ENCODE measurements around the gene SLC9C2. TPM values are rescaled to one million over a fixed set of nuclear protein-coding genes. Genes with fewer than 3 reads are reported as not detected.
"Not testable (repeated sequence)": the region's sequence is repeated elsewhere in the genome, so short reads cannot be mapped to it uniquely, and the experiment has no call there.

The SLC9C2 gene
- total RNA-seq, 5 donors from 2014 or later (not counting 1 experiment from before 2014, with no cell fraction given): not detected

DNA sequence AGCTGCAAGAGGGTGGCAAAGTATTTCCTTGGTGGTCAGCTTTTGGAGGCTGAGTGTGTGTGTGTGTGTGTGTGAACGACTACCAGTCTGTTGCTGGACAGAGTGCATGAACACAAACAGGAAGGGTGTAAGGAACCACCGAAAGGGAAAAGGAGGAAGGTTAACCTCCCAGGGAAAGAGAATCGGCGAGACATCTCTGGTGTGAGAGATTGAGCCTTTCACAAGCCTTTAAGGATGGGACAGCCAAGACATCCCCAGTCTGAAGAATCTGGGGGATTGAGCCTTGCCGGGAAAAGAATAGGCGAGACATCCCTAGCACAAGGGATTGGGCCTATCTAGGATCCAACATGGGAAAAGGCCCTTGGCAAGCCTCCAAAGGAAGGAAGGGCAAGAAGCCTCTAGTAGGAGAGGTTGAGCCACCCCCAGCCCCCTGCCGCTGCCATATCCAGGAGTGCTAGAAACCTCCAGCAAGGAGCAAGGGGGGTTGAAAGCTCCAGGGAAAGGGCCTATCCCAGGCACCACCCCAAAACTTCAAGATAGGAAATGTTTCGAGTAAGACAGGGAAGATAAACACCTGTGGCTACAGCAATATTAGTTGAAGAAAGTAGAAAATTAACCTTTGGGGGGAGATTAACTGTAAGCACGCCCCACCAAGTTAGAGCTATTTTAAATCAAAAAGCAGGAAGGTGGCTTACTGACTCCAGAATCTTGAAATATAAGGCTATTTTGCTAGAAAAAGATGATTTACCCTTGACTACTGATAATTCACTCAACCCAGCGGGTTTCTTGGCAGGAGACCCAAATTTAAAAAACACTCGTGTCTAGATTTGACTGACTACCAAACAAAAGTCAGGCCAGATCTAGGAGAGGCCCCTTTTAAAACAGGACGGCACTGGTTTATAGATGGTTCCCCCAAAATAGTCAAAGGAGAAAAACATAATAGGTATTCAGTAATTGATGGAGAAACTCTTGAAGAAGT lies 35.5 kb upstream of the SLC9C2 start:
- no peaks in the 10 kb centered on the region for H3K9me3 ChIP-seq
- 85% methylated on average over 4 of the region's 12 CpGs for WGBS (ENCODE audit: insufficient coverage)
- POLR2A ChIA-PET: no interaction called here
- no peak for DNase-seq
- CTCF ChIA-PET: no interaction called here
- H3K27me3 ChIP-seq (replicated peaks in 1 of 2; ENCODE audit: control insufficient read depth in 2 of 2, extremely low read depth in 1 of 2, insufficient read depth in 2 of 2, low read length in 1 of 2): no peaks in the 10 kb centered on the region
- Mint-ChIP-seq H3K9me3 (peaks cover 7 to 12% (median 7%) of the 10 kb centered on the region in 3 donors), H3K4me3 (no peak overlapping the region), H3K36me3 (no peaks in the 10 kb centered on the region), H3K27ac (no peak overlapping the region), H3K27me3 (peaks cover 4 to 5% of the 10 kb centered on the region in 2 donors), H3K4me1 (no peaks in the 10 kb centered on the region)
- no peaks in the 10 kb centered on the region for H3K36me3 ChIP-seq (ENCODE audit: control insufficient read depth in 2 of 2, extremely low read depth in 1 of 2, insufficient read depth in 1 of 2, low read length in 1 of 2)
- no peak for ATAC-seq (replicated peaks in 1 of 4)
- no peak overlapping the region for H3K4me3 ChIP-seq (ENCODE audit: control insufficient read depth in 1 of 2, extremely low read depth in 1 of 2, low read length in 1 of 2)
- H3K4me1 ChIP-seq (ENCODE audit: control insufficient read depth in 1 of 2, extremely low read depth in 1 of 2, insufficient read depth in 2 of 2, low read length in 2 of 2): no peaks in the 10 kb centered on the region
- H3K27ac ChIP-seq (ENCODE audit: low read length): no peak overlapping the region

DNA sequence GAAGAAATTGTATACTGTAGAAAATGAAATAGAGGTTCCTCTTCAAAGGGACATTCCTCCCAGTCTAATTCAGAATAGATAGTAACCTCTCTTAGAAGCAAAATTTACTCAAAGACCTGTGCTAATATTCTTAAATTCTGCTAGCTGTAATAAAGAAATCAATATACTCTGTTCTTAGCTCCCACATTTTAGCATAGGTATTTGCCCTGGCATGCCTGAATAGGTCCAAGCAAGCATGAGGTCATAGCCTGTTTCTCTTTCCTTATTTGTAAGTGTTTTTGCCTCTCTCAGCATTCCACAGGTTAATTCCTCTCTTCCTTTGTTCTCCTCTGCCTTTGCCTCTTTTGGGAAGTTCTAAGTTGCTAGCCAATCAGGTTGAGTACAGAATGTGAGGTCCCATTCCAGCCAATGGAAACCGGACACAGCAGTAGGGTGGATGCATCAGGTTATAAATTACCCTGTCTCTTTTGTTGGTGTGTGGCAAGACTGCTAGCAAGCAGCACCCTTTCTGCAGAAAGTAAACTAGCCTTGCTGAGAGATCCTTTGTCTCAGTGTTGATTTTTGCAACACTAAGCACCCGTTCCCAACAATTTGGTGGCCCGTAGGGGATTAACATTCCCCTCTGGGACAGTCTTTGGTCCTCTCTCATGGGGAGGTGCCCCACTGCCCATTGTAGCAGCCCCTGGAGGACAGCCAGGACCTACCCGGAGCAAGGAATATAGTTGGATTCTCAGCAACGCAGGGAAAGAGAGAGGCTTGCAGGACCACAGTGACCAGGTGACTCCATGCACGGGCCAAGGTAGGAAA lies 34.6 kb upstream of the SLC9C2 start:
- H3K4me1 ChIP-seq (ENCODE audit: control insufficient read depth in 1 of 2, extremely low read depth in 1 of 2, insufficient read depth in 2 of 2, low read length in 2 of 2); DNase-seq; H3K36me3 ChIP-seq (ENCODE audit: control insufficient read depth in 2 of 2, extremely low read depth in 1 of 2, insufficient read depth in 1 of 2, low read length in 1 of 2); H3K4me1 Mint-ChIP-seq; H3K4me3 Mint-ChIP-seq; H3K4me3 ChIP-seq (ENCODE audit: control insufficient read depth in 1 of 2, extremely low read depth in 1 of 2, low read length in 1 of 2); H3K27me3 ChIP-seq (replicated peaks in 1 of 2; ENCODE audit: control insufficient read depth in 2 of 2, extremely low read depth in 1 of 2, insufficient read depth in 2 of 2, low read length in 1 of 2); POLR2A ChIA-PET; H3K27ac Mint-ChIP-seq; CTCF ChIA-PET; ATAC-seq (replicated peaks in 1 of 4); H3K27me3 Mint-ChIP-seq; H3K27ac ChIP-seq (ENCODE audit: low read length); H3K9me3 Mint-ChIP-seq; H3K9me3 ChIP-seq; H3K36me3 Mint-ChIP-seq: not testable (repeated sequence)
- 100% methylated on average over 4 of the region's 6 CpGs for WGBS (ENCODE audit: insufficient coverage)

DNA sequence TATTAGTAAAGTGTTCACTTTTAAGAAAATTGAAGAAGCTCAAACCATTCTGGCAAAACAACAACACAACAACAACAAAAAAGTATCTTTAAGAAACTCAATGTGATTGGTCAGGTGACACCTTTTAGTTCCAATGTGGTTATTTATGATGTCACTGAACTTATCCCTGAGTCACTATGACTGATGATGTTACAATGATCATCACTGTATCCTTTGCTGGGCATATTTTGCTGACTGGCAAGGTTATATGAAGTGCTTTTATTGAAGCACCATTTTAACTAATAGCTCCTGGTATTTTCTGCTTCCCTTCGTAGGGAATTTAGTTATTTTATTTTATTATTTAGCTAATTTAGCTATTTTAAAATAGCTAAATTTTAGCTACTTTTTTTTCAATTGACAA lies 32.2 kb upstream of the SLC9C2 start, which contains the start of gene TEX50:
TEX50 (plus strand) TSS at position 223 of the 400 bp plus-strand sequence. CDS start 184 bp downstream, outside the sequence.
- WGBS (ENCODE audit: insufficient coverage): no CpG with 5 or more reads among the region's 1 CpG

DNA sequence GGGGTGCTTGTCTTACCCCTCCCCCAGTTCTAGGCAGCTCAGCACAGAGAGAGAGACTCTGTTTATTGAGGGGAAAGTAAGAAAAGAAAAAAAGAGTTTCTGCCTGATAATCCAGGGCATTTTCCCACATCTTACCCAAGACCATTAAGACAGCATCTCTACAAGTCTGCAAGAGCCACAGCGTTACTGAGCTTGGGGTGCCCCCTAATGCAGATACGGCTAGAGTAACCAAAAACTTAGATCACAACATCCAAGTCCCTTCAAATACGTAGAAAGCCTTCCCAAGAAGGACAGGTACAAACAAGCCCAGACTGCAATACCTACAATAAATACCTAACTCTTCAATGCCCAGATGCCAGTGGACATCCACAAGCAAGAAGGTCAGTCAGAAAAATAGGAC lies 26.0 kb upstream of the SLC9C2 start:
- Histone ChIP-seq H3K4me3 (ENCODE audit: control insufficient read depth in 1 of 2, extremely low read depth in 1 of 2, low read length in 1 of 2) (no peak overlapping the region), H3K4me1 (ENCODE audit: control insufficient read depth in 1 of 2, extremely low read depth in 1 of 2, insufficient read depth in 2 of 2, low read length in 2 of 2) (no peaks in the 10 kb centered on the region), H3K27ac (ENCODE audit: low read length) (no peak overlapping the region), H3K36me3 (ENCODE audit: control insufficient read depth in 2 of 2, extremely low read depth in 1 of 2, insufficient read depth in 1 of 2, low read length in 1 of 2) (no peaks in the 10 kb centered on the region), H3K9me3 (no peaks in the 10 kb centered on the region), H3K27me3 (replicated peaks in 1 of 2; ENCODE audit: control insufficient read depth in 2 of 2, extremely low read depth in 1 of 2, insufficient read depth in 2 of 2, low read length in 1 of 2) (peaks cover 0 to 7% of the 10 kb centered on the region in 2 experiments)
- no peak overlapping the region for H3K4me3 Mint-ChIP-seq
- DNase-seq (peak in 1 of 35 experiments; percentile 22), ATAC-seq (replicated peaks in 1 of 4) (no peak)
- 96% methylated on average over 3 of the region's 3 CpGs for WGBS (ENCODE audit: insufficient coverage)
- peaks cover 1 to 3% of the 10 kb centered on the region in 2 donors for H3K27me3 Mint-ChIP-seq
- H3K36me3 Mint-ChIP-seq: no peaks in the 10 kb centered on the region
- H3K9me3 Mint-ChIP-seq: no peaks in the 10 kb centered on the region
- POLR2A ChIA-PET: no interaction called here
- CTCF ChIA-PET: no interaction called here
- no peak overlapping the region for H3K27ac Mint-ChIP-seq
- no peaks in the 10 kb centered on the region for H3K4me1 Mint-ChIP-seq

More for the DNA sequence above, 32.2 kb upstream of the SLC9C2 start, which contains the start of gene TEX50:
- DNase-seq: no peak
- Mint-ChIP-seq H3K27me3 (peaks cover 5 to 8% of the 10 kb centered on the region in 2 donors), H3K4me3 (no peak within 1 kb of the TSS), H3K4me1 (no peaks in the 10 kb centered on the region), H3K36me3 (no peaks in the 10 kb centered on the region), H3K27ac (no peak within 1 kb of the TSS), H3K9me3 (peaks cover 4 to 8% (median 7%) of the 10 kb centered on the region in 3 donors)
- H3K4me3 ChIP-seq (ENCODE audit: control insufficient read depth in 1 of 2, extremely low read depth in 1 of 2, low read length in 1 of 2): no peak within 1 kb of the TSS
- no peaks in the 10 kb centered on the region for H3K27me3 ChIP-seq (replicated peaks in 1 of 2; ENCODE audit: control insufficient read depth in 2 of 2, extremely low read depth in 1 of 2, insufficient read depth in 2 of 2, low read length in 1 of 2)
- H3K9me3 ChIP-seq: no peaks in the 10 kb centered on the region
- H3K36me3 ChIP-seq (ENCODE audit: control insufficient read depth in 2 of 2, extremely low read depth in 1 of 2, insufficient read depth in 1 of 2, low read length in 1 of 2): no peaks in the 10 kb centered on the region
- CTCF ChIA-PET: interaction anchor here in 1 of 2 donors (0.5 kb wide), 1 partner anchor 114 kb away, joined by 4 read pairs; no protein-coding TSS in a partner anchor
- POLR2A ChIA-PET: no interaction called here
- no peaks in the 10 kb centered on the region for H3K4me1 ChIP-seq (ENCODE audit: control insufficient read depth in 1 of 2, extremely low read depth in 1 of 2, insufficient read depth in 2 of 2, low read length in 2 of 2)
- no peak for ATAC-seq (replicated peaks in 1 of 4)
- no peak within 1 kb of the TSS for H3K27ac ChIP-seq (ENCODE audit: low read length)

DNA sequence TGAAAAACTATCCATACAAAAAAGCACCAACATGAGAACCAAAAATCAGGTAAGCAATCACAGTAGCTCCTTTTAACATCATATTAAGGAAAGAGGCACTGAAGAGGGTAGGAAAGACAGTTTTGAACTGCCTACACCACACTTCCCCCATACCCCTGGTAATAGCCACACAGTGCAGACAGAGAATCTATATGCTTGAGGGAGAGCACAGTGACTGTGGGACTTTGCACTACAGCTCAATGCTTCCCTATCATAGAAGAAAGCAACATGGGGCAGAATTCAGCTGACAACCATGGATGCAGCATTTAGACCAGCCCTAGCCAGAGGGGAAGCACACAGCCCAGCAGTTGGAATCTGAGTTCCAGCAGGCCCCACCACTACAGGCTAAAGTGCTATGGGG lies 24.4 kb upstream of the SLC9C2 start:
- ATAC-seq (replicated peaks in 1 of 4) (no peak), DNase-seq (no peak)
- Histone ChIP-seq H3K4me3 (ENCODE audit: control insufficient read depth in 1 of 2, extremely low read depth in 1 of 2, low read length in 1 of 2) (no peak overlapping the region), H3K27me3 (replicated peaks in 1 of 2; ENCODE audit: control insufficient read depth in 2 of 2, extremely low read depth in 1 of 2, insufficient read depth in 2 of 2, low read length in 1 of 2) (peaks cover 0 to 7% of the 10 kb centered on the region in 2 experiments), H3K27ac (ENCODE audit: low read length) (no peak overlapping the region), H3K36me3 (ENCODE audit: control insufficient read depth in 2 of 2, extremely low read depth in 1 of 2, insufficient read depth in 1 of 2, low read length in 1 of 2) (no peaks in the 10 kb centered on the region), H3K9me3 (no peaks in the 10 kb centered on the region), H3K4me1 (ENCODE audit: control insufficient read depth in 1 of 2, extremely low read depth in 1 of 2, insufficient read depth in 2 of 2, low read length in 2 of 2) (no peaks in the 10 kb centered on the region)
- POLR2A ChIA-PET: no interaction called here
- H3K36me3 Mint-ChIP-seq: no peaks in the 10 kb centered on the region
- H3K27ac Mint-ChIP-seq: no peak overlapping the region
- peaks cover 0 to 4% of the 10 kb centered on the region in 2 donors for H3K27me3 Mint-ChIP-seq
- H3K4me1 Mint-ChIP-seq: no peaks in the 10 kb centered on the region
- CTCF ChIA-PET: interaction anchor here in 1 of 2 donors (0.7 kb wide), 1 partner anchor 197 kb away, joined by 3 read pairs; no protein-coding TSS in a partner anchor
- H3K4me3 Mint-ChIP-seq: no peak overlapping the region
- peaks cover 0 to 6% (median 4%) of the 10 kb centered on the region in 3 donors for H3K9me3 Mint-ChIP-seq

DNA sequence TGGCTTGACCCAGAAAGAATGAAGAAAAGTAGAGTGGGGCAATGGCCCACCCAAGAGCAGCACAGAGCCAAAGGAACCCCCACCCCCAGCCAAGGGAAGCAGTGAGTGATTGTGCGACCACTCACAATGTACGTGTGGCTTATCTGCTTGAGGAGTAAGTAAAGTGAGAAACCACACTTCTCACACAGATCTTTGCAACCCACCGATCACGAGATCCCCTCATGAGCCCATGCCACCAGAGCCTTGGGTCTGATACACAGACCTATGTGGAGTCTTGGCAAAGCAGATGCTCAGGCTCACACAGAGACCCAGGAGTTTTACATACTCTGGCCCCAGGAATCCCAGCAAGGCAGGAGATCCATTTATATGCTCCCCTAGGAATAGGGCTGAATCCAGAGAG lies 14.0 kb upstream of the SLC9C2 start:
- CTCF ChIA-PET: no interaction called here
- Mint-ChIP-seq H3K36me3 (peaks cover 9% of the 10 kb centered on the region), H3K4me1 (no peaks in the 10 kb centered on the region), H3K4me3 (no peak overlapping the region), H3K27me3 (peaks cover 14 to 18% of the 10 kb centered on the region in 2 donors), H3K27ac (no peak overlapping the region), H3K9me3 (peaks cover 20 to 36% (median 23%) of the 10 kb centered on the region in 3 donors)
- H3K27me3 ChIP-seq (replicated peaks in 1 of 2; ENCODE audit: control insufficient read depth in 2 of 2, extremely low read depth in 1 of 2, insufficient read depth in 2 of 2, low read length in 1 of 2): peaks cover 0 to 19% of the 10 kb centered on the region in 2 experiments
- DNase-seq: peak in 1 of 35 experiments; percentile 7
- H3K27ac ChIP-seq (ENCODE audit: low read length): no peak overlapping the region
- peaks cover 0 to 9% of the 10 kb centered on the region in 2 experiments for H3K4me1 ChIP-seq (ENCODE audit: control insufficient read depth in 1 of 2, extremely low read depth in 1 of 2, insufficient read depth in 2 of 2, low read length in 2 of 2)
- H3K4me3 ChIP-seq (ENCODE audit: control insufficient read depth in 1 of 2, extremely low read depth in 1 of 2, low read length in 1 of 2): no peak overlapping the region
- no peaks in the 10 kb centered on the region for H3K36me3 ChIP-seq (ENCODE audit: control insufficient read depth in 2 of 2, extremely low read depth in 1 of 2, insufficient read depth in 1 of 2, low read length in 1 of 2)
- H3K9me3 ChIP-seq: no peaks in the 10 kb centered on the region
- ATAC-seq (replicated peaks in 1 of 4): no peak
- 37% methylated on average over 2 of the region's 4 CpGs for WGBS (ENCODE audit: insufficient coverage)
- POLR2A ChIA-PET: no interaction called here

Measured in T-cell (primary cell).